Ishikawa (cell line): ENCODE results near the gene CATSPER1.

ENCODE experiments used
- MAX ChIP-seq: IDR thresholded peaks from 2 replicates; pipeline ENCODE4 v1.6.1; 2012
- NFIC ChIP-seq: IDR thresholded peaks from 2 replicates; pipeline ENCODE4 v1.6.1; 2012
- RAD21 ChIP-seq: IDR thresholded peaks from 2 replicates; pipeline ENCODE4 v1.6.1; 2012; ENCODE audit warnings: low read depth
- TCF12 ChIP-seq: IDR thresholded peaks from 2 replicates; pipeline ENCODE4 v1.6.1; 2012; ENCODE audit warnings: low read depth

GRCh38 chr11:65983589-65983987, 42.7 kb downstream of the CATSPER1 start:
- TF ChIP-seq MAX, result no peak
- TF ChIP-seq RAD21, result no peak
- no peak for TF ChIP-seq NFIC
- TF ChIP-seq TCF12, result no peak
